WI38 (cell line): ENCODE measurements around the gene CHIT1.

Experiments
- H3K4me3 ChIP-seq: 2 replicates; pipeline ENCODE4 v1.5.1; 2011; ENCODE audit warnings: low read depth, mild to moderate bottlenecking, control low read depth, low read length
- CTCF ChIP-seq: IDR thresholded peaks from 2 replicates; pipeline ENCODE4 v1.5.1; 2012; ENCODE audit warnings: low read depth, mild to moderate bottlenecking, control low read depth, low read length

The CHIT1 gene

GRCh38 chr1:203187304-203187685 lies 42.2 kb downstream of the CHIT1 start:
- no peak for TF ChIP-seq CTCF
- H3K4me3 ChIP-seq = no peak overlapping the region

GRCh38 chr1:203186446-203187303 lies 42.8 kb downstream of the CHIT1 start, which contains the start of gene CHI3L1:
Gene CHI3L1 (minus strand): TSS chr1:203186704. CDS start chr1:203186623, 81 bp downstream.
- TF ChIP-seq CTCF = no peak
- no peak within 1 kb of the TSS for H3K4me3 ChIP-seq

- no peak overlapping the region for H3K4me3 ChIP-seq
- TF ChIP-seq CTCF = no peak
Observed at GRCh38 chr1:203186091-203186445, 43.4 kb downstream of the CHIT1 start.

GRCh38 chr1:203185585-203185984 lies 43.9 kb downstream of the CHIT1 start:
- no peak for TF ChIP-seq CTCF

GRCh38 chr1:203185061-203185461 lies 44.4 kb downstream of the CHIT1 start:
- no peak overlapping the region for H3K4me3 ChIP-seq
- TF ChIP-seq CTCF = no peak

More at GRCh38 chr1:203185585-203185984, 43.9 kb downstream of the CHIT1 start:
- H3K4me3 ChIP-seq = no peak overlapping the region

GRCh38 chr1:203184467-203184866 lies 45.0 kb downstream of the CHIT1 start:
- H3K4me3 ChIP-seq = no peak overlapping the region
- no peak for TF ChIP-seq CTCF

GRCh38 chr1:203183828-203184227 lies 45.6 kb downstream of the CHIT1 start:
- TF ChIP-seq CTCF = no peak
- no peak overlapping the region for H3K4me3 ChIP-seq
